Stimulated activated naive CD4-positive, alpha-beta T cell (primary cell): ENCODE results near the gene GTF2H1.
"Not testable (repeated sequence)": the region's sequence is repeated elsewhere in the genome, so short reads cannot be mapped to it uniquely, and the experiment has no call there.

Experiments used
- DNase-seq, 6 experiments: peaks; one replicate each; lab custom pipeline; 2025; lab: John Stamatoyannopoulos, UW

The GTF2H1 gene

DNA sequence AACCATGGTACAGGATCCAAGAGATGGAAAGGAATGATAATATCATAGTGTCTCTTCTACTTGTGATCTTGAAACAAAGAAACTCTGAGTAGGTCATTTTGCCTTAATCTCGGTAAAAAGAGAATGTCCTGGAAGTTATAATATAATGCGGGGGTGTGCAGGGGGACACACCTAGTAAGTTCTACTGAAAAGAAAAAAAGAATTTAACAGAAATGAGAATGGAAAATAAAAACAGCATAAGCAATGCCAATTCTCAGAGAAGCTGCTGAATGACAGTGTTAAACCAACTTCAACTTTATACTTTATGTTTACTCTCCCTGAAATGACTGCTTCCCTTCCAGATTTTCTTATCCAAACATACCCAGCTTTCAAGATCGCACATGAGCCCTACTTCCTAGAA, 2.5 kb upstream of the GTF2H1 start:
- no peak for DNase-seq

DNA sequence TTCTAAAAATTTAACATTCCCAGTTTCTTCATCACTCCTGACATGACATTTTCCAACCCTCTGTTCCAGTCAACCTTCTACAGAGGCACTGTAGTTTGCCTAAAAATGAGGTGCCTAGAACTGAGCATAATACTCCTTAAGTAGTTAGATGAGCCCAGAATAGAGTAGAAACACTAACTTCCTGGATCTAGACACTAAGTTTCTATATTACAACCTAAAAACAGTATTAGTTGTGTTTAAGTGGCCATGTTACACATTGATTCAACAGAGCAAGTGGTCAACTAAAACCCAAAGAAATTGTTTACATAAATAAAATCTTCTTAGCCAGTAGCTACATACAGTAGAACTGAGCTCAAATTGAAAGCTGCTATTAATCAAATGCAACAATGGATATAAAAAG, 1.8 kb upstream of the GTF2H1 start:
- no peak for DNase-seq

DNA sequence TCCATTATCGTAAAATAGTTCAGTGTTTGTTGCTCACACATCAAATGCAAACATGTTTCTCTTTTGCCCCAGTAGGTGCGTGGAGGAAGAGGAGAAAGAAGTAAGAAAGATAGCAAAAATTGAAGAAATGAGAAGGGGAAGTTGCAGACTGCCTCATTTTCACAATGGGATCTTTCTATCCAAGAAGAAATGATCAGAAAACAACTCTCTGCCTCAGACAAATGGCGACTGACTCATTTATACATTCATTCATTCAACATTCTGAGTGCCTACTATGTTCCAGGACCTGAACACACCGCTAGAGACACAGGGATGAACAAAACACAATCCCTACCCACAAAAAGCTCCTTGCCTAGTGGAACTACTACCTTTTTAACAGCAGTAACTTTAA, 794 bp upstream of the GTF2H1 start:
- peak in 1 of 6 experiments; percentile 53 for DNase-seq

DNA sequence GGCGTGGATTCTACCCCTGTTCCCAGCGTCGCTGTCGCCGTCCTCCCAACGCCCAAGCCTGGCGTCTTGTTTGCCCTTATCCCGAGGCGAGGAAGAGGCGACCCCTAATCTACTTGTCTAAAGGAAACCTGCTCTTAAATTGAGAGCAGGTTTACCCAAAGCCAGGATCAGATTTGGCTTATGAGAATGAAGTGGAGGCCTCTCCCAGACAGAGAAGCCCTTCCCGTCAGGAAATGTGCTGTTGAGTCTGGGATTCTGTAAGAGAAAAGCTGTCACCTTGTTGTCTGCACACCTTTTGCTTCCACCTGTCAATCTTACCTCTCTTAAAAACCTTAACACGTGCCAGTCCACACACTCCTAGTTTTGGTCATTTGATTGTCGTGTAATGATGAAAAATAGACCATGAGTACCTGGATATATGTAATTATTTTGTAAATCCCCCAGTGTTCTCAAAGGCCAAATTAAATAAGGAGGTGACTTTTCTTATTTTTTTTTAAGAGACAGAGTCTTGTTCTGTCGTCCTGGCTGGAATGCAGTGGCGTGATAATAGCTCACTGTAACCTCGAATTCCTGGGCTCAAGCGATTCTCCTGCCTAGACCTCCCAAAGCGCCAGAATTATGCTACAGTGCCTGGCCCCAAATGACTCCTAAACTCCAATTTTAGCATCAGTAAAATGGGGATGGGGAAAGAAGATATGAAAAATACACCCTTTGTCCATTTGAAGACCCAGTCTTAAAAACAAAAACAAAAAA, 627 bp downstream of the GTF2H1 start:
- no peak for DNase-seq

DNA sequence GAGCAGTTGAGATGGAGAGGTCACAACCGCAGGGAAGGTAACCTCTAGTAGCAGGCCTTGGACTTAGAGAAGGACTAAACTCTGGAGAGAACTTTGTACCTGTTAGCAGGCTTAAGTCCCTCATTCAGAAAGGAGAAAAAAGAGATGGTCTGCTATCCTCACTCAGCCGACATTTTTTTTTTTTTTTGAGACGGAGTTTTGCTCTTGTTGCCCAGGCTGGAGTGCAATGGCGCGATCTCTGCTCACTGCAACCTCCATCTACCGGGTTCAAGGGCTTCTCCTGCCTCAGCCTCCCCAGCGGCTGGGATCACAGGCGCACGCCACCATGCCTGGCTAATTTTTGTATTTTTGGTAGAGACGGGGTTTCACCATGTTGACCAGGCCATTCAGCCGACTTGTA, 1.5 kb downstream of the GTF2H1 start:
- not testable (repeated sequence) for DNase-seq

DNA sequence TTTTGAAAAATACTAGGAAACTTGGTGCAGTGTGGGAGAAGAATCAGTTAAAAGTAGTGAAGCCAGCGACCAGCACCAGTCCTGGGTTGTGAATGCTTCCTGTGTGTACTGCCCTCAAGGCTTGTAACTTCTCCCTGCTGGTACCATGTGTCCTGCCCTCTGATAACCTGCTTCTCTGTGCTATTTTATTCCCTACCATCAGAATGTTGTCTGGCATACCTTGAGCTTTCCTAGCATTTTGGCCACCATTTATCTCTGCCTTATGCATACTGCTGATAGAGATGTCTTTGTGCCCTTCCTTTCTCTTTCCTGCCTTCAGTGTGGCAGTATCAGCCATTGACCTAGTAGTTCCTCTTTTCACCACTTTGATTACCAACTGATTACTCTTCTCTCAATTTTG, 2.0 kb downstream of the GTF2H1 start:
- no peak for DNase-seq

DNA sequence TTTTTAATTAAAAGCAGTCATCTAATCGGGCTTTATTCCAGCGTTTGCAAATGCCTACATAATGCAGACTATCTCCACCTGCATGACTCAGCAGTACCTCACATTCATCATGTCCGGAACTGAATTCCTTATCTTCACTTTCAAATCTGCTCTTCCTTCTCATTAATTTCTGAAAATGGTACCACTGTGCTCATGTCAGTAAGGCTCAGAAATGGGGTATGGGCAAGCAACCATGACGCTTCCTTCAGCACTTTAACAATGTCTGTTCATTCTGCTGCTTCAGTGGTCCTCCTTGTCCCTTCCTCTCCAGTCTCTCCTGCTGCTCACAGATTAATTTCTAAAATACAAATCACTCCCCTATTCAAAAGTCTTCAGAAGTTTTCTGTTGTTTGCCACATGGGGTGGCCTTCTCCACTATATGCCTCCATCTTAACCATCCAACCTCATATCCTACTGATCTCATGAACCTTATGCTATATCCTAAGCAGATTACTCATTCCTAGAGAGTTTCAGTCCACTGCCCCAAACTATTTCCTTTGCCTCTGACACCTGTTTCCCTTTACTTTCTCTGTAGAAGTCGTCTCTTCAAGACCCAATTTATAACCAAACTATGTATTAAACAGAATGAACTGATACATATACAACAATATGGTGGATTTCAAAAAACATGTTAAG, 7.0 kb downstream of the GTF2H1 start:
- no peak for DNase-seq

DNA sequence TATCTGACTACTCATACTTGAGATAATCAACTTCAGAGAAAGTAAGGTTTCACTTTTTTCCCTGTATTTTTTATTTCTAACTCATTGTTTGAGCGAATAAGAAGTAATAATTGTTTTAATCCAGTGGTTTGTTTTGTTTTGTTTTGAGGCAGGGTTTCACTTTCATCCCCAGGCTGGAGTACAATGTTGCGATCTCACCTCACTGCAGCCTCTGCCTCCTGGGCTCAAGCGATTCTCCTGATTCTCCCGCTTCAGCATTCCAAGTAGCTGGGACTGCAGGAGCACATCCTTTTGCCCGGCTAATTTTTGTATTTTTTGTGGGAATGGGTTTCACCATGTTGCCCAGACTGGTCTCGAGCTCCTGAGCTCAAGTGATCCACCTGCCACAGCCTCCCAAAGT, 8.6 kb downstream of the GTF2H1 start:
- no peak for DNase-seq

DNA sequence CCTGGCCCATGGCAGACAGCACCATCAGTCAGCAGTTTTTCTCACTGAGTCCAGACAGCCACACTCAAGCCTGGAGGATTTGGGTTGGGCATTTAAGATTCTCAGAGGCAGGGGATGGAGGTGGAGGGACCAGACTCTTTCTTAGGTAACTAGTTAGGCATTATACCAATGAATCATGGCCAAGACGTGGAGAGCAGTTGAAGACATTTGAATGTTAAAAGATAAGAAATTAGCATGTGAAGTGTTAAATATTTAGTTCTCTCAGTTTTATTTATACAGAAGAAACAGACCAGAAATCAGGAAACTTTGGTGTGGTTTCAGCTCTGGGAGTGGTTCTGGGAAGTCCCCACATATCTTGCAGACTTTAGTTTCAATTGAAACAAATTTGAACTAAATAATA, 9.9 kb downstream of the GTF2H1 start:
- peak in 5 of 6 experiments; percentile 7 to 55 (median 30) for DNase-seq

DNA sequence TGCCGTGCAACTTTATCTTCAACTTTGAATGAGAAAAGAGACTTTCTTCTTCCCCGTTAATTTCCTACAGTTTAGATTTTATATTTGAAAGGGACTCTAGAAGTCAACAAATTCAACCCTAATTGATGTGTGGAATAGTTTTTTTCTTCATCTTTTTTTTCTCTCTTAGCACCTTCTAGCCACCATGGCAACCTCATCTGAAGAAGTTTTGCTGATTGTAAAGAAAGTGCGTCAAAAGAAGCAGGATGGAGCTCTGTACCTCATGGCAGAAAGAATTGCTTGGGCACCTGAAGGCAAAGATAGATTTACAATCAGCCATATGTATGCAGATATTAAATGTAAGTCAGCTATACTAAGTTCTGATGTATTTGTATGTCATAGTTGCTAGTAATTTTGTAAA, 10.5 kb downstream of the GTF2H1 start:
- DNase-seq: peak in 3 of 6 experiments; percentile 38 to 58 (median 56)

DNA sequence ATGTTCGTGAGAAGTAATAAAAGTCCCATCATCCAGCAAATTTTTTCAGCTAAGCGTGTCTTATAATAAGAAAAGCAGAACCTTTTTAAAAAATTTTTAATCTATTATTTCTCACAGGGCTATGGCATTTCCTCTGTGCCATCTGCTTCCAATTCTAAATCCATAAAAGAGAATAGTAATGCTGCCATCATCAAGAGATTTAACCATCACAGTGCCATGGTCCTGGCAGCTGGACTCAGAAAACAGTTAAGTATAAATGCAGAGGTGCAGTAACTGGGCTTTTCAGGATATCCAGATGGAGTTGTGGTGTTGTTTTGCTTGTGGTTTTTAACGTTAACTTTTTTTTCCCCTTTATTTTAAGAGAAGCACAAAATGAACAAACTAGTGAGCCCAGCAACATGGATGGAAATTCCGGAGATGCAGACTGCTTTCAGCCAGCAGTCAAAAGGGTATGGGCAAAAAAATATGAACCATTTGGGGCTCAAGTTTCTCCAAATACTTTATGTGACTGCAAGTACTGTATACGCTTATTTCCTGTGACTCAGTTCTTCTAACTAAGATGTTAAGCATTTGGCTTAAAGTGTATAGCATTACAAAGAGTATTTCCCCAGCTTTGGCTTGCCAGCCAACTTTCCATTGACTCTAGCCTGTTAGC, 25.2 kb downstream of the GTF2H1 start:
- DNase-seq: no peak

DNA sequence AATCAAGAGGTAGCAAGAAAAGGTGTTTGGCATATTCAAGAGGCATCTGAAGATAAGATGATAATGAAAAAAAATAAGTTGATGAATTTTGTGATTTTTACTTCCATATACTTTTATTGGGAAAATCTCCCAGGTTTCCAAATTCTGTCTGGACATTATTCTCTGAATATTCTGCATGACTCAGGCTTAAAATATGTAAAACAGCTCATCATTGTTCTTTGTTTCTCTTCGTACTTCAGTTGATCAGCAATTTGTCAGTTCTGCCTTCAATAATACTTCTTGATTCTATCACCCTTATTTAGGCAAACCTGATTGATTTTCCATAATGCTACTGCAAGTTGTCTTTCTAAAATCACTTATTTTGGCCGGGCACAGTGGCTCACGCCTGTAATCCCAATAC, 30.2 kb downstream of the GTF2H1 start:
- no peak for DNase-seq

DNA sequence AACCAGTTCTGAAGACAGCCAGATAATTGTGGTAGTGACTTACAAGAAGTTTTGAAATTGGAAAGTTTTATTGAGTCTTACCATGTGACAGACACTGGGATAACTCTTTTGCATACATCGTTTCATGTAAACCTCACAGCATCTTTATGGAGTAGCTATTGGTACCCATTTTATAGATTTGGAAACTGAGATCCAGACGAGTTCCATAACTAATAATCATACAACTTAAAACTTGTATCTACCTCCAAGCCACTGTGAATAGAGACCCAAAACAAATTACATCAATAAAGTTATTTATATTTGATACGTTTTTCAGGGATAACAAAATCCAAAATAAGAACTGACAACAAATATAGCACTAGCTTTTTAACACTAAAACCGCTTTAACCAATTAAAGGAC, 36.3 kb downstream of the GTF2H1 start:
- DNase-seq: no peak

DNA sequence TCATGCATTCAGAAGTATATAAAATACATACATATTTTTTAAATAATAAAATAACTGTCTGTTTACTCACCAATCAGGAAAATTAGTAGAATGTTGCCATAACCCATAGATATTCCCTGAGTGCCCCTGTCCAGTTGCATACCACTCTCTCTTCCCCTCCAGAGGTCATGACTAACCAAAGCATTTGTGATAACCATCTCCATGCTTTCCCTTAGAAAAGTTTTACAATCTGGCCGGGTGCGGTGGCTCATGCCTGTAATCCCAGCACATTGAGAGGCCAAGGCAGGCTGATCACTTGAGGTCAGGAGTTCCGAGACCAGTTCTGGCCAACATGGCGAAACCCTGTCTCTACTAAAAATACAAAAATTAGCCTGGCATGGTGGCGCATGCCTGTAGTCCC, 38.8 kb downstream of the GTF2H1 start:
- DNase-seq: no peak

DNA sequence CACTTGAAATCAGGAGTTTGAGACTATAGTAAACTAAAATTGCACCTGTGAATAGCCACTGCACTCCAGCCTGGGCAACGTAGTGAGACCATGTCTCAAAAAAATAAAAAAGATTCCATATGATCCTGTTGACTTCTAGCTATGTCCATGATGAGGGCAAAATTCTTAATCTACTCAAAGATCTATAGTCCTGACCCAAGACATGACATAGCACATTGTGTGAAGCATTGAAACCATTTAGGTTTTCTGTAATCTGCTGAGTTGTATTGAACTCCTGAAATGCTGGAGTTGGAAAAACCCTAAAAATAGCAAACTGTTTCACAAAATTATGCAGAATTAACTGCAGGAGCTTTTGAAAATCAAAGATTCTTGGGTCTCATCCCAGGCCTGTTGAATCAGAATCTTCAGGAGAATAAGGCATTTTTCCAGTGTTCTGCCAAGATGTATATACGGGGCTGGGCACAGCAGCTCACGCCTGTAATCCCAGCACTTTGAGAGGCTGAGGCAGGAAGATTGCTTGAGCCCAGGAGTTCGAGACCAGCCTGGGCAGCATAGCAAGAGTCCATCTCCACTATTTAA, 42.2 kb downstream of the GTF2H1 start:
- no peak for DNase-seq

DNA sequence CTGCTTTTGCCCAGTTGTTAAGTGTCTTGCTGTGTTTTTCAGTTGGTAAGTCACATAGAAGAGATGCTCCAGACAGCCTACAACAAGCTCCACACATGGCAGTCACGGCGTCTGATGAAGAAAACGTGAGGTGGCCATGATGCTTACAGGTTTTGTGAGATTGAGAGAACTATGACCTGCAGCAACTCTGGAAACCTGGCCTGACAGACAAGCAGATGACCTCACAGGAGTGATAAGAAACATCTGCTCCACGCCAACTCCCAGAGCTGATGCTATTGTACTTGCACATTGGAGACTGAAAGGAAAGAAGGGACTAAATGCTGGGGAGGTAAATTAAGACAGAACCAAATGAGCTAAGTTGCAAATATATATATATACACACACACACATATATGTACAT, 43.4 kb downstream of the GTF2H1 start:
- no peak for DNase-seq

DNA sequence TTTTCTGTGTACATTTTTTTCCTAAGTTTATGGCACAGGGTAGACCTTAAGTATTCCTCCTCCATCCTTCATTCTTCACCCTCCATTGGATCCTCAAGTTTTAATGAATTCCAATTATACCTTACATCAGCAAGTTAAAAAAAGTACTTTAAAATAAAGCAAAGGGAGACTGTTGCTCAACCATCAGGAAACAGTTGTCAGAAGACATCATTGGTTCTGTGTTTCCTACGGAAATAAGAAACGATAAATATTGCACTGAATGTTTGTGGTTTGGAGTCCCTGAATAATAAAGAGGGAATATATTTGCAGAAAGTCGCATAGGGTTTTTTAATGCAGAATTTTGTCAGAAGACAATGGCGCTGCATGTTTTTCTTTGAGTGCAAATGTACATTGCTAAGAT, 43.9 kb downstream of the GTF2H1 start:
- no peak for DNase-seq

DNA sequence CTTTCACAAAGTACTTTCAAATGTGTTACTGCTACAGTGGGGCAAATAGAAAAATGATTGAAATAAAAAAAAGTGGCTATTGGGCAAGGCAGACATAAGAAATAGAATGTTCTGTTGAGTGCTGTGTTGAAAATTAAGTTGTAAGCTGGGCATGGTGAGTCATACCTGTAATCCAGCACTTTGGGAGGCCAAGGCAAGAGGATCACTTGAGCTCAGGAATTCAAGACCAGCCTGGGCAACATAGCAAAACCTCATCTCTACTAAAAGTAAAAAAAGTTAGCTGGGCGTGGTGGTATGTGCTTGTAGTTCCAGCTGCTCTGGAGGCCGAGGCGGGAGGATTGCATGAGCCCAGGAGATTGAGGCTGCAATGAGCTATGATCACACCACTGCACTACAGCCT, 45.1 kb downstream of the GTF2H1 start:
- no peak for DNase-seq

DNA sequence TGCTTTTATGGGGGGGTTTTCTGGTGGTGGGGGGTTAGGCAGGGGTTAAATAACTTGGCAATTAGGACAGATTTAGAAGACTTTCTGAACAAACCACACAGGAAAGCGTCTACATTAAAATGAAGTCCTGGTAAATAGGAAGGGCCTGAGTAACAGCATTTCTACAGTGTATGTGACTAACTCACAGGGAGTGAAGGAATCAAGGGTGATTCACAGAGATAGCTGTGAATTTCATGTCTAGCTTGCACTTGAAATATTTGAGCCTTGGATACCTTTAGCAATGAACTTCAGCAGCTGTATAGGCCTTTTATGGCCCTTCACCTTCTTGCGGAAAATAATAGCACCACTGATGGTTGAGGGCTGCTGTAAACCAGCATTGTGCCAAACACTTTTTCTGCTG, 45.9 kb downstream of the GTF2H1 start:
- no peak for DNase-seq

DNA sequence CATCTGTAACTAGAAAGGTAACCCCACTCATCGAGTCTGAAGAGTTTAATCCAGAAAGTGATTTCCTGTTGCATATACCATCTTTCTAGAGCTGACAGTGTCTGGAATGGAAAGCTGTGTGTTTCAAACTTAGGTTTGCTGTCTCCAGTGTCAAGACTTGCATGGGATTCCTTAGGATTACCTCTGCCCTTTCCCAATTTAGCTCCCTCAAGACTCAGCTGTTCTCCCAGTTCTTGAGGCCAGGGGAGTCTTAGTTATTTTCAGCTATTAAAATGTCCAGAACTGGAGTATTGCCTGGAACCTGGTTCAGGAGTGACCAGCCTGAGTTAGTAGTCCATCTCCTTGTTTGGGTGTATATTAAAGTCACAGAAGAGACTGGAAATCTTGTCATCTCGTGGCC, 47.0 kb downstream of the GTF2H1 start:
- DNase-seq: no peak

DNA sequence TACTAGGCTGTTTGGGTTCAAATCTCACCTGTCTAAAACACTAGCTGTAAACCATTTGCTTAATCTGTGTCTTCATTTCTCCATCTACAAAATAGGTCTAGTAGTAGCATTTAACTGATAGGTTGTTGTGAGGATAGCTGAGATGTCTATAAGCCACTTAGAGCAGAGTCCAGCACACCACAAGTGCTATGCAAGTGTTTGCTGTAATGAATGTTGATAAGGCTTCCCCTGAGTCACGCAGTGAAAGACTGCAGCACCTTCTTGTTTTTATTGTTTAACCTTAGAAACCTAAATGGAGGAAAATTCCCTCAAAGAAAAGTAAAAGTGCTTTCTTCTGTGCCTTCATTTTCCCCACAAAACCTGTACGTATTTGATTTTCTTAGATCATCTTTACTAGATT, 48.9 kb downstream of the GTF2H1 start:
- DNase-seq: no peak

DNA sequence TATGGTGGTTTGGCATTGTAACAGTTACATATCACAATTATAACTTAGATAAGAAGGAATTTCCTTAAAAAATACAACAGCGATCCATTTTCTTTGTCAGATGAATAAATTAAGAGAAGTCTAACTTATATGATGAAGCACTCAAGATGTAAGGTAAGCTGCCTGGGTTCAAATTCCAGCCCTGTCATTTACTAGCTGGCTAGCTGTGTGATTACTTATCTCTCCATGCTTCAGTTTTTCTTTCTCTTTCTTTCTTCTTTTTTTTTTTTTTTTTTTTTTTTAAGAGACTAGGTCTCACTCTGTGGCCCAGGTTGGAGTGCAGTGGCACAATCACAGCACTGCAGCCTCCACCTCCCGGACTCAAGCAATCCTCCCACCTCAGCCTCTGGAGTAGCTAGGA, 49.8 kb downstream of the GTF2H1 start:
- no peak for DNase-seq

DNA sequence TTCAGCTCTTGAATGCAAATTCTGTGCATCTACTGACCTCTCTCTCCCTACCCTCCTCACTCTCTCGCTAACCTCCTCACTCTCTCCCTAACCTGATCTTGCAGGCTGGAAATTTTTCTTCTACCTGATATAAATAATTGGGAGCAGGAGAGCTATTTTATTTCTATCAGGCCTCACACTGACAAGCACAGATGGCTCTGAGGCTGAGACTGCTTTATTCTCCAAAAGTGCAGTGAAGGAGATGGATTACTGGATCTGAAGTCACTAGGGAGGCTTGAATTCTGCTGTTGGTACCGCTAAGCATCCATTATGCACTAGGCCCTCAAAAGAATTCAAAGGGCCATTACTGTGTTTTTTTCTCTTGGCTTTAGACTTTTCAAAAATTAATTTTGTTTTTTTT, 52.6 kb downstream of the GTF2H1 start:
- DNase-seq: no peak
